IMR-90 (cell line): Measurements from ENCODE around the gene TBCEL. TPM values are rescaled to one million over a fixed set of nuclear protein-coding genes. Genes with fewer than 3 reads are reported as not detected.
A peak's percentile ranks its signal among the peaks of the same experiment; 100 is the strongest.

ENCODE experiments used
- ATAC-seq: fragments of 200-7000 bp; cut with Tn5 transposase; 2 replicates; pipeline ENCODE4 v1.9.1; 2020; ENCODE audit warnings: low read depth, mild to moderate bottlenecking, moderate library complexity
- BruUV-seq: library from RNA; stranded (reverse); fragments of 400-500 nt; replicated peaks from 2 replicates; lab custom pipeline; 2021; lab: Mats Ljungman, UMichigan
- CTCF ChIA-PET: fragments of 300-600 bp; formaldehyde crosslinking; extraction: SDS; loops from one replicate; lab custom pipeline; 2021; ENCODE audit warnings: antibody characterized with exemption; lab: Yijun Ruan, JAX
- POLR2A ChIA-PET: fragments of 300-600 bp; sonication (Branson Sonifier 250); formaldehyde crosslinking; loops from one replicate; lab custom pipeline; 2022; ENCODE audit warnings: antibody characterized with exemption; ENCODE audit not compliant: unreplicated experiment; lab: Charles Lee
- DNase-seq: peaks from one replicate; pipeline ENCODE4 v3.0.0; 2013
- H2AFZ ChIP-seq: replicated peaks from 2 replicates; pipeline ENCODE3; 2013; ENCODE audit warnings: low read length, mild to moderate bottlenecking; ENCODE audit not compliant: poor library complexity
- H2AK5ac ChIP-seq: 2 replicates; pipeline ENCODE4 v1.6.1; 2013; ENCODE audit warnings: low read depth, low read length, inconsistent platforms
- H2AK9ac ChIP-seq: replicated peaks from 2 replicates; pipeline ENCODE3; 2013; ENCODE audit warnings: mild to moderate bottlenecking, low read depth, low read length, moderate library complexity; ENCODE audit not compliant: poor library complexity
- H2BK120ac ChIP-seq: 2 replicates; pipeline ENCODE4 v1.6.1; 2013; ENCODE audit warnings: low read depth, low read length, inconsistent platforms
- H2BK15ac ChIP-seq: 3 replicates; pipeline ENCODE4 v1.6.1; 2013; ENCODE audit warnings: low read depth, low read length, inconsistent platforms
- H2BK20ac ChIP-seq: 2 replicates; pipeline ENCODE4 v1.6.1; 2013; ENCODE audit warnings: low read depth, mild to moderate bottlenecking, inconsistent platforms, low read length, moderate library complexity
- H2BK5ac ChIP-seq: 2 replicates; pipeline ENCODE4 v1.6.1; 2013; ENCODE audit warnings: mild to moderate bottlenecking, low read depth, low read length, inconsistent platforms; ENCODE audit not compliant: poor library complexity, severe bottlenecking
- H3K14ac ChIP-seq: replicated peaks from 2 replicates; pipeline ENCODE4 v1.6.1; 2013; ENCODE audit warnings: low read depth, low read length, inconsistent platforms
- H3K18ac ChIP-seq: 2 replicates; pipeline ENCODE4 v1.6.1; 2013; ENCODE audit warnings: low read depth, low read length, control low read depth
- H3K23ac ChIP-seq: 2 replicates; pipeline ENCODE4 v1.6.1; 2013; ENCODE audit warnings: low read depth, low read length, inconsistent platforms
- H3K27ac ChIP-seq: 2 replicates; pipeline ENCODE4 v1.5.1; 2013; ENCODE audit warnings: mild to moderate bottlenecking, control low read depth, low read length; ENCODE audit not compliant: insufficient read depth
- H3K27me3 ChIP-seq: 2 replicates; pipeline ENCODE4 v1.6.1; 2013; ENCODE audit warnings: low read length; ENCODE audit not compliant: control insufficient read depth, insufficient read depth
- H3K36me3 ChIP-seq: 2 replicates; pipeline ENCODE4 v1.6.1; 2013; ENCODE audit warnings: low read length, mixed read lengths; ENCODE audit not compliant: control insufficient read depth, insufficient read depth
- H3K4ac ChIP-seq: 2 replicates; pipeline ENCODE4 v1.6.1; 2013; ENCODE audit warnings: low read depth, low read length, inconsistent platforms
- H3K4me1 ChIP-seq: 2 replicates; pipeline ENCODE4 v1.6.1; 2013; ENCODE audit warnings: low read length, mixed read lengths; ENCODE audit not compliant: control insufficient read depth, insufficient read depth
- H3K4me2 ChIP-seq: 2 replicates; pipeline ENCODE4 v1.6.1; 2013; ENCODE audit warnings: low read depth, mild to moderate bottlenecking, control low read depth, low read length, moderate library complexity
- H3K4me3 ChIP-seq: 2 replicates; pipeline ENCODE4 v1.5.1; 2013; ENCODE audit warnings: low read depth, mild to moderate bottlenecking, control low read depth, low read length, moderate library complexity; ENCODE audit not compliant: insufficient read depth
- H3K56ac ChIP-seq: 2 replicates; pipeline ENCODE4 v1.6.1; 2013; ENCODE audit warnings: low read length, inconsistent platforms; ENCODE audit not compliant: insufficient read depth; ENCODE audit errors: extremely low read depth
- H3K79me1 ChIP-seq, 2 experiments: 2 replicates each; pipeline ENCODE4 v1.6.1; 2013; ENCODE audit warnings: low read length in 2 of 2, inconsistent platforms in 1 of 2, low read depth in 1 of 2
- H3K9ac ChIP-seq: 2 replicates; pipeline ENCODE4 v1.6.1; 2013; ENCODE audit warnings: low read depth, low read length, control low read depth
- H3K9me1 ChIP-seq: 2 replicates; pipeline ENCODE4 v1.6.1; 2013; ENCODE audit warnings: low read length, inconsistent platforms; ENCODE audit not compliant: insufficient read depth
- H3K9me3 ChIP-seq: 2 replicates; pipeline ENCODE4 v1.6.1; 2013; ENCODE audit warnings: low read length; ENCODE audit not compliant: control insufficient read depth, insufficient read depth
- H4K20me1 ChIP-seq: 2 replicates; pipeline ENCODE4 v1.6.1; 2013; ENCODE audit warnings: low read length, inconsistent platforms; ENCODE audit not compliant: insufficient read depth
- H4K5ac ChIP-seq: 2 replicates; pipeline ENCODE4 v1.6.1; 2013; ENCODE audit warnings: mild to moderate bottlenecking, low read depth, low read length, control low read depth
- H4K8ac ChIP-seq, 2 experiments: 2 replicates each; pipeline ENCODE4 v1.6.1; 2013; ENCODE audit warnings: low read depth in 2 of 2, low read length in 2 of 2, control low read depth in 1 of 2, inconsistent platforms in 1 of 2
- H4K91ac ChIP-seq: 2 replicates; pipeline ENCODE4 v1.6.1; 2013; ENCODE audit warnings: low read depth, low read length, inconsistent platforms; ENCODE audit not compliant: insufficient read depth
- CEBPB ChIP-seq: IDR thresholded peaks from 2 replicates; pipeline ENCODE4 v1.6.1; 2012; ENCODE audit warnings: low read depth, low read length, improper control_type of control experiment
- RAD21 ChIP-seq: IDR thresholded peaks from 2 replicates; pipeline ENCODE4 v1.6.1; 2012; ENCODE audit warnings: low read length, improper control_type of control experiment
- WGBS, 2 experiments: methylation state at CpG; one replicate each; pipeline versions ENCODE4 v1.1.5 to v1.1.7; 2013; ENCODE audit warnings: missing lambda C conversion rate in 2 of 2; ENCODE audit not compliant: insufficient read length in 1 of 2; ENCODE audit errors: extremely low coverage in 2 of 2; 5-methylcytosine and 5-hydroxymethylcytosine counted together
- dilution Hi-C: fragments of 300-500 bp; cut with HindIII; formaldehyde crosslinking; loops from one replicate; pipeline ENCODE4 v1.14.3; 2018; ENCODE audit warnings: low sequenced_read_pairs; ENCODE audit not compliant: unreplicated experiment
- in situ Hi-C: fragments of 300-500 bp; cut with MboI; formaldehyde crosslinking; loops from 3 replicates; pipeline ENCODE4 v1.14.3; 2019; ENCODE audit warnings: low sequenced_read_pairs, inconsistent platforms, mixed read lengths
- intact Hi-C: fragments of 100-400 bp; cut with micrococcal nuclease; formaldehyde crosslinking; loops from 2 replicates; pipeline ENCODE4 v1.10.0; 2022
- polyA plus RNA-seq, 3 experiments: library from polyadenylated mRNA; depleted of rRNA; stranded (reverse); fragments of >200 nt; gene quantifications; 2 replicates each; pipeline ENCODE4 v1.2.3, GENCODE V29; 2012; ENCODE audit warnings: low replicate concordance in 1 of 3
- total RNA-seq: library from RNA; depleted of rRNA; stranded (reverse); fragments of >200 nt; gene quantifications from 2 replicates; pipeline ENCODE4 v1.2.3, GENCODE V29; 2012

Gene TBCEL
- total and polyA plus RNA-seq, 2 of the 4 experiments (the other 2 are of a cell fraction) = 7.1 to 21.0 TPM

GRCh38 chr11:120985718-120986569 is 38.0 kb upstream of the TBCEL start:
- dilution Hi-C loops (no loop called here), intact Hi-C loops (no loop called here), in situ Hi-C loops (no loop called here)
- no peak overlapping the region for H2BK5ac ChIP-seq
- no peak overlapping the region for H3K4ac ChIP-seq
- H2AK9ac ChIP-seq = no peak overlapping the region
- no peaks in the 10 kb centered on the region for H3K79me1 ChIP-seq
- H3K36me3 ChIP-seq = no peaks in the 10 kb centered on the region
- H4K20me1 ChIP-seq = no peaks in the 10 kb centered on the region
- H4K91ac ChIP-seq = no peak overlapping the region
- no peak overlapping the region for H2BK120ac ChIP-seq
- ChIA-PET CTCF (interaction anchor here (0.6 to 1.1 kb wide), 2 partner anchors 10 to 44 kb away, joined by 3 read pairs; no protein-coding TSS in a partner anchor), POLR2A (no interaction called here)
- no peak overlapping the region for H4K8ac ChIP-seq
- H3K56ac ChIP-seq = no peak overlapping the region
- no peak overlapping the region for H2AK5ac ChIP-seq
- no peak overlapping the region for H3K23ac ChIP-seq
- no peaks in the 10 kb centered on the region for H3K9me1 ChIP-seq
- no peak overlapping the region for H4K5ac ChIP-seq
- peak overlapping the region; percentile 83 for H2AFZ ChIP-seq
- H3K27me3 ChIP-seq = peaks cover 51% of the 10 kb centered on the region
- peak overlapping the region; percentile 89 for H3K4me2 ChIP-seq
- ATAC-seq = peak; percentile 96
- no peak overlapping the region for H3K9ac ChIP-seq
- TF ChIP-seq RAD21 (no peak), CEBPB (no peak)
- H2BK15ac ChIP-seq = no peak overlapping the region
- WGBS, 2 experiments = 4% methylated on average over 27 of the region's 72 CpGs; no CpG with 5 or more reads in 1 of the 2 experiments
- no peak overlapping the region for H2BK20ac ChIP-seq
- H3K4me3 ChIP-seq = peak overlapping the region; percentile 33; the same call in 1 of the 2 replicates
- no TSS peak for BruUV-seq
- H3K18ac ChIP-seq = no peak overlapping the region
- H3K4me1 ChIP-seq = peaks cover 2% of the 10 kb centered on the region; the same call in 1 of the 2 replicates
- no peaks in the 10 kb centered on the region for H3K9me3 ChIP-seq
- H3K27ac ChIP-seq = no peak overlapping the region
- DNase-seq = peak; percentile 29
- H3K14ac ChIP-seq = no peak overlapping the region
